Middle frontal gyrus (tissue), 1 donor: ENCODE results near the gene UGT8.
A peak's percentile ranks its signal among the peaks of the same experiment; 100 is the strongest.
"Not testable (repeated sequence)": the region's sequence is repeated elsewhere in the genome, so short reads cannot be mapped to it uniquely, and the experiment has no call there.

Experiments used
- DNase-seq: peaks from one replicate; pipeline ENCODE4 v3.0.0-alpha.2; 2015; ENCODE audit warnings: low spot score; ENCODE audit errors: extremely low spot score

Gene UGT8

DNA sequence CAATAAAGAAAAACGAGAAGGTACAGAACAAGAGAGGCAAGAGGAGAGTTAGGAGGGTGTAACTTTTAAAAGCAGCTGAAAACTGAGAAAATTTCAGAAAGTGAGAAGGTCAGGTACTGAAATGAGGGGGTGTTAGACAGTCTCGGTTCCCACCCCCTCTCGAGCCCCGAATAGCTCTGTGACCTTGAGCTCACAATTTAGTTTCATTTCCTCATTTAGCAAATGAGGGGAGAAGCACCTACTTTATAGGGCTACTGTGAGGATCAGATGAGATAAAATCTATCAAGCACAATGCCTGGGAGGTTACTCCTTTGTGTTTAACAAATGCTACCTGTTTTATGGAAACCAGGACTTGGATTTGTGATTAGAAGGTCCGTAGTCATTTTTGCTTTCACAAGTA, 4.9 kb downstream of the UGT8 start:
- no peak for DNase-seq

DNA sequence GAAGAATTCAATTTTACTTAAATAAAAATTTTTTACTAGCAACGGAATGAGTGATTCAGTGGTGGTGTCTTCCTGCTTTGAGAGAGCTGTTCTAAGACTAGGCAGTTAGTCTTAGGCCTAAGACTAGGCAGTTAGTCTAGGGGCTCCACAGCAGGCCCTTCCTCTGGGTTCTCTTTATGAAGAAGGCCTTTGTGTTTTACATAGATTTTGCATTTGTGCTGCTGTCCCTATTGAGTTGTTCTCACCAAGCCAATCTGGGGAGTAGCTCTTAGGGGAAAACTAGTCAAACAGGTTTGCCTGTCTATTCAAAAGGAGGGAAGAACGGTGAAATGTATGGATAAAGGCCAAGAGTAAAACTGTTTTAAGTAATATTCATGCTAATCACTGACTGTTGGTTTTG, 7.6 kb downstream of the UGT8 start:
- no peak for DNase-seq

DNA sequence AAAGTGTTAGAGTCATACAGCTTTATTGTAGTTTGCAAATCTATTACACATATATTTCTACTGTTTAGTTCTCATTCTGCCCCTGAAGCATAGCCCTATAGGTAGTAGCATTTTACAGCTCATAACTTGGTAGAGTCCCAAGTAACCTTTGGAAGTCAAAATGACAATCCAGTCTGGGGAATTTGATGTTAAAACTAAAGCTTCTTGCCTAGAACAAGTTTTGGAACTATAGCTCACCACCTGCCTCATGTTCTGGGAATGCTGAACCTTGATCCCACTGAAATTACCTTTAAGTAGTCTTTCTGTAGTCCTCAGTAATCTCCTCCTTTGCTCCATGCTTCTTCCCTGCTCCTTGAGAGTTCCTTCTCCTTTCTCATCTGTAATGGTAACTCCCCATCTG, 8.4 kb downstream of the UGT8 start:
- DNase-seq, result no peak

GRCh38 chr4:114613560-114613959, 15.0 kb downstream of the UGT8 start:
- no peak for DNase-seq

- no peak for DNase-seq
Observed at GRCh38 chr4:114615435-114615834, 16.8 kb downstream of the UGT8 start.

GRCh38 chr4:114616036-114616435, 17.4 kb downstream of the UGT8 start:
- not testable (repeated sequence) for DNase-seq

GRCh38 chr4:114626196-114626595, 27.6 kb downstream of the UGT8 start:
- no peak for DNase-seq

- no peak for DNase-seq
Observed at GRCh38 chr4:114636192-114636935, 37.8 kb downstream of the UGT8 start.

- no peak for DNase-seq
Observed at GRCh38 chr4:114642173-114642780, 43.7 kb downstream of the UGT8 start.

GRCh38 chr4:114649908-114650307, 51.3 kb downstream of the UGT8 start:
- no peak for DNase-seq

- no peak for DNase-seq
Observed at GRCh38 chr4:114653675-114654074, 55.1 kb downstream of the UGT8 start.

- DNase-seq, result no peak
Observed at GRCh38 chr4:114654592-114654991, 56.0 kb downstream of the UGT8 start.

- no peak for DNase-seq
Observed at GRCh38 chr4:114658179-114658578, 59.6 kb downstream of the UGT8 start.

DNA sequence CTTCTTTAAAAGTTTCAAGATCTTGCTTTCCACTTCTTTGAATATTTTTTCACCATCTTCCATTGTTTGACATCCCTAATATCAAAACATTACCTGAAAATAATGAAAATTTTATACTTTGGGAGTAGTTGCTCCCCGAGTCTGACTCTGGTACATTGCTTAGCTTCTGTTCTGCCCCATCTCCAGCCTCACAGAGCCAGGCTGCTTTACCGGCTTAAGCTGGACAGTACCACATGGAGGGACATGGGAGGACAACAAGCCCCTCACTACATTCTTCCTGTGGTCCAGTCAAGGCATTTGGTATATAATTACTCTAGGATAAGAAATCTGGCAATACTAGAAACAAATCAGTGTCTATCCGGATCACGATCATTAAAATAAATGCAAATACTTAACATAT, 60.2 kb downstream of the UGT8 start:
- no peak for DNase-seq

DNA sequence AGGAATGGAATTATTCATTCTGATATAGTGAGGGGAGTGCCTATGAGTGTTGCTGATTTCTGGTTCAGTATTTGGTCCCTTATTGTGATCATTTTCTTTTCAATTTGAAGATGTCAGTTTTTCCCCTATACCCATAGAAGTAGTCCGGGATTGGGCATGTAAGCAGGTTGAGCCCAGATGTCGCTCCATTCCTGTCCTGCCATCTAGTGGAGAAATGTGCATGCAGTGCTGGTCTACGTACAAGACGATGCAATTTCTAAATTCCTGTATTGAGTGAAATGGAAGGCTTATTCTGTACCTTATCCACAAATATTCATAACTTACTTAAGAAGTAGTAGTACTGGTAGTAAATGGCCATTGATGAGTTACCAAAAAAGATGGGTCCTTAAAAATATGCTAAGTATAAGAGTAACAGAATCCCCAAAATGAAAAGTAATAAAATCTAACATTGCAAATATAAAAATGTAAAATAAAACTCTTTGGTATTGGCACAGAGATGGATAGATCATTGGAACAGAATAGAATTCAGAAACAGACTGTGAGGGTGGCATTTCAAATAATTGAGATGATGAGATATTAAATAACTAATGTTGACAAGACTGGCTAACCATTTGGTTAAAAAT, 60.9 kb downstream of the UGT8 start:
- DNase-seq, result peak; percentile 66

DNA sequence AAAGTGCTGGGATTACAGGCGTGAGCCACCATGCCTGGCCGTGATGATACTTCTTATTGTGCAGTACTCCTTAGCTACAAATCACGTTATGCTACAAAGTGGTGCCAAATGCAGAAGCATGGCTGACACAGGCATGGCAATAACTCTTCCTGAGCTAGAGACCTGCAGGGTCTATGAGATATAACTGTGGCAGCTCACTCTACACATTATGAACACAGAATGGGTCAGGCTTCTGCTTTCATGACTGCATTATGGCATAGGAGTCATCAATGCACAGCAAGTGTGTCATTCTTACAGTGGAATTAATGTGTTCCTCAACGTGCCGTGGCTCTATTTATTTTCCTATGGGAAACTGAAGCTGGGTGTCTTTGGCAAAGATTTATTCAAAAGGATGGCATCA, 64.5 kb downstream of the UGT8 start:
- DNase-seq, result no peak

DNA sequence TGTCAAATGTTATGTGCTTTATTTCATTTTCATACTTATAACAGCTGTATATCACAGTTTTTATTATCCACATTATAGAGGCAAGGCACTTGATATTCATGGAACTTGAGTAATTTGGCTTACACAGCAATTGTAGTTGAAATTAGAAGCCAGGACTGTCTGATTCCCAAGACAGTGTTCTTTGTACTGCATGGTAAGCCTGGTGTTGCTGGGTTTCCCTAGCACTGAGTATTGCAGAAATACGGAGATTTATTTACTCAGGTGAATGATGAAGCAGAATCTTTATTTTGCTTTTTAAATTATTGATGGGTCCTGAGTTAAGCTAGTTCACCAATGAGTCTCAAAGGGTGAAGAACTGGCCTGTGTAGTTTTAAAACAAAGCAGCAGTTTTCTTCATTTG, 70.0 kb downstream of the UGT8 start:
- no peak for DNase-seq

GRCh38 chr4:114670733-114671132, 72.1 kb downstream of the UGT8 start:
- not testable (repeated sequence) for DNase-seq

GRCh38 chr4:114673306-114673705, 74.7 kb downstream of the UGT8 start:
- no peak for DNase-seq

- DNase-seq, result no peak
Observed at GRCh38 chr4:114674080-114674479, 75.5 kb downstream of the UGT8 start.

- DNase-seq, result no peak
Observed at GRCh38 chr4:114677346-114677979, 78.9 kb downstream of the UGT8 start.

DNA sequence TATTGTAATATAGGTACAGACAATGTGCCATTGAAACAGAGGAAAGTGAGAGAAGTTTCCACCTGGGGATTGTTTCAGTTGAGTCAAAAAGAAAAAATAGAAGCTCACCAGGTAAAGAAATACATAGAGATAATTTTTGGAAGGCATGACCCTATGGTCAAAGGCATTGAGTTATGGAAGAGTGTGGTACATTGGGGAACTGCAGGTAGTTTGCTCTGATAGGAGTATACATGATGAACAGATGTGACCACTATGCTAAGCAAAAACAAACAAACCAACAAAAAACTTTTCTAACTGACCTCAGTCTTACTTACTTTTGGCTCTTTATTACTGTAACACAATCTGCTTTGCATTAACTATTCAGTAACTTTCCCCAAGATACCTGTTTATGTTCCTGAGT, 85.9 kb downstream of the UGT8 start:
- DNase-seq, result no peak
